Keratinocyte (primary cell): ENCODE measurements around the gene BICRAL. TPM values are rescaled to one million over a fixed set of nuclear protein-coding genes. Genes with fewer than 3 reads are reported as not detected.

Experiments
- DNase-seq: peaks from one replicate; pipeline ENCODE4 v3.0.0-alpha.2; 2011; ENCODE audit warnings: low read depth, missing footprints, low spot score
- FAIRE-seq: peaks from 2 replicates; lab custom pipeline; 2011; peaks lifted over from hg19 to GRCh38; lab: Jason Lieb, UNC
- H2AFZ ChIP-seq: 2 replicates; pipeline ENCODE4 v1.6.0; 2012; ENCODE audit warnings: low read length, control low read depth, inconsistent platforms; ENCODE audit not compliant: control insufficient read depth
- H3K27ac ChIP-seq: 2 replicates; pipeline ENCODE4 v1.5.1; 2011; ENCODE audit warnings: low read length; ENCODE audit not compliant: control insufficient read depth, insufficient read depth
- H3K27me3 ChIP-seq: 3 replicates; pipeline ENCODE4 v1.6.0; 2011; ENCODE audit warnings: low read length; ENCODE audit not compliant: control insufficient read depth, insufficient read depth; ENCODE audit errors: extremely low read depth
- H3K36me3 ChIP-seq, 2 experiments: 2 replicates in 1 of 2; 3 replicates in 1 of 2; pipeline ENCODE4 v1.5.1; 2011; ENCODE audit warnings: low read length in 2 of 2, mild to moderate bottlenecking in 1 of 2; ENCODE audit not compliant: control insufficient read depth in 2 of 2, insufficient read depth in 2 of 2; ENCODE audit errors: extremely low read depth in 1 of 2
- H3K4me1 ChIP-seq: 3 replicates; pipeline ENCODE4 v1.5.1; 2011; ENCODE audit warnings: low read length; ENCODE audit not compliant: control insufficient read depth, insufficient read depth; ENCODE audit errors: extremely low read depth
- H3K4me2 ChIP-seq: 3 replicates; pipeline ENCODE4 v1.6.0; 2011; ENCODE audit warnings: low read depth, low read length; ENCODE audit not compliant: control insufficient read depth, insufficient read depth; ENCODE audit errors: extremely low read depth
- H3K4me3 ChIP-seq, 3 experiments: fragments of 200-600 bp in 1 of 3; sonication (generic) in 1 of 3; 2 replicates in 2 of 3; 3 replicates in 1 of 3; pipeline ENCODE4 v1.5.1; 2011 to 2016; ENCODE audit warnings: low read length in 3 of 3, mild to moderate bottlenecking in 3 of 3, control low read depth in 2 of 3, inconsistent platforms in 1 of 3, low read depth in 1 of 3, mixed read lengths in 1 of 3, mixed run types in 1 of 3, moderate library complexity in 1 of 3; ENCODE audit not compliant: control insufficient read depth in 2 of 3, insufficient read depth in 2 of 3; ENCODE audit errors: extremely low read depth in 1 of 3
- H3K79me2 ChIP-seq: 2 replicates; pipeline ENCODE4 v1.6.0; 2012; ENCODE audit warnings: low read length; ENCODE audit not compliant: control insufficient read depth, insufficient read depth
- H3K9ac ChIP-seq: 3 replicates; pipeline ENCODE4 v1.6.0; 2011; ENCODE audit warnings: low read length; ENCODE audit not compliant: control insufficient read depth, insufficient read depth; ENCODE audit errors: extremely low read depth
- H3K9me1 ChIP-seq: 3 replicates; pipeline ENCODE4 v1.6.0; 2011; ENCODE audit warnings: low read length; ENCODE audit not compliant: control insufficient read depth, insufficient read depth; ENCODE audit errors: extremely low read depth
- H3K9me3 ChIP-seq: 2 replicates; pipeline ENCODE4 v1.5.1; 2012; ENCODE audit warnings: low read depth, low read length; ENCODE audit not compliant: control insufficient read depth
- H4K20me1 ChIP-seq: 3 replicates; pipeline ENCODE4 v1.6.0; 2011; ENCODE audit warnings: low read length; ENCODE audit not compliant: control insufficient read depth, insufficient read depth; ENCODE audit errors: extremely low read depth
- CTCF ChIP-seq, 3 experiments: IDR thresholded peaks in 1 of 3; conservative IDR thresholded peaks in 1 of 3; optimal IDR thresholded peaks in 1 of 3; 2 replicates in 2 of 3; 3 replicates in 1 of 3; pipeline versions ENCODE3 to v1.5.1; 2011; ENCODE audit warnings: low read length in 3 of 3, mild to moderate bottlenecking in 3 of 3, moderate library complexity in 2 of 3, control low read depth in 1 of 3, inconsistent platforms in 1 of 3; ENCODE audit not compliant: insufficient read depth in 2 of 3; ENCODE audit errors: extremely low read depth in 1 of 3
- EZH2 ChIP-seq: IDR thresholded peaks from one replicate; pipeline ENCODE4 v1.6.1; 2012; ENCODE audit warnings: inconsistent platforms, mild to moderate bottlenecking, low read length, moderate library complexity
- dilution Hi-C: fragments of 300-500 bp; cut with MboI; formaldehyde crosslinking; loops from one replicate; pipeline ENCODE4 v1.7.0; 2020; ENCODE audit warnings: low sequenced_read_pairs; ENCODE audit not compliant: extremely low pct_ligation_motif_present
- polyA plus RNA-seq, 5 experiments: library from polyadenylated mRNA; depleted of rRNA in 3 of 5; stranded (reverse) in 3 of 5; stranded (forward) in 1 of 5; unstranded in 1 of 5; fragments of >200 nt; gene quantifications; 1 replicate in 1 of 5; 2 replicates in 3 of 5; 3 replicates in 1 of 5; pipeline versions ENCODE4 v1.2.1 to v1.2.3, GENCODE V29; 2011 to 2012; ENCODE audit warnings: missing spikeins in 2 of 5, low read depth in 1 of 5, low replicate concordance in 1 of 5

The BICRAL gene
- polyA plus RNA-seq, 1 donor (not counting 4 experiments of a cell fraction or from before 2014, with no cell fraction given) = 5.0 TPM

- H3K79me2 ChIP-seq = no peaks in the 10 kb centered on the region
- H3K4me2 ChIP-seq = no peak overlapping the region
- H3K9ac ChIP-seq = no peak overlapping the region
- no peak for DNase-seq
- no peaks in the 10 kb centered on the region for H3K4me1 ChIP-seq
- H4K20me1 ChIP-seq = no peaks in the 10 kb centered on the region
- H2AFZ ChIP-seq = no peak overlapping the region
- H3K9me3 ChIP-seq = no peaks in the 10 kb centered on the region
- no peak for FAIRE-seq
- H3K9me1 ChIP-seq = no peaks in the 10 kb centered on the region
- H3K36me3 ChIP-seq = no peaks in the 10 kb centered on the region
- no peak overlapping the region for H3K4me3 ChIP-seq
- no peak overlapping the region for H3K27ac ChIP-seq
- no peaks in the 10 kb centered on the region for H3K27me3 ChIP-seq
- TF ChIP-seq EZH2 = no peak
- TF ChIP-seq CTCF (optimal IDR thresholded peaks at IDR 0.05 in 1 of 3, IDR thresholded peaks at IDR 0.05 in 1 of 3, conservative IDR thresholded peaks at IDR 0.05 in 1 of 3; ENCODE audit: extremely low read depth in 1 of 3, insufficient read depth in 2 of 3, low read length in 3 of 3) = no peak
- dilution Hi-C loops = no loop called here
Observed at GRCh38 chr6:42735976-42736375, 45.9 kb upstream of the BICRAL start.

GRCh38 chr6:42740725-42741124 lies 41.1 kb upstream of the BICRAL start:
- H3K4me2 ChIP-seq = no peak overlapping the region

More at GRCh38 chr6:42740725-42741124, 41.1 kb upstream of the BICRAL start:
- dilution Hi-C loops = no loop called here
- FAIRE-seq = no peak
- peaks cover 21% of the 10 kb centered on the region for H3K79me2 ChIP-seq
- peaks cover 20% of the 10 kb centered on the region for H3K4me1 ChIP-seq
- H4K20me1 ChIP-seq = no peaks in the 10 kb centered on the region
- no peaks in the 10 kb centered on the region for H3K9me3 ChIP-seq
- no peak overlapping the region for H3K4me3 ChIP-seq
- TF ChIP-seq CTCF (optimal IDR thresholded peaks at IDR 0.05 in 1 of 3, IDR thresholded peaks at IDR 0.05 in 1 of 3, conservative IDR thresholded peaks at IDR 0.05 in 1 of 3; ENCODE audit: extremely low read depth in 1 of 3, insufficient read depth in 2 of 3, low read length in 3 of 3) (no peak), EZH2 (no peak)
- H3K9me1 ChIP-seq = no peaks in the 10 kb centered on the region
- no peak overlapping the region for H3K27ac ChIP-seq
- H3K9ac ChIP-seq = no peak overlapping the region
- H3K27me3 ChIP-seq = no peaks in the 10 kb centered on the region
- no peak for DNase-seq
- H2AFZ ChIP-seq = no peak overlapping the region
- H3K36me3 ChIP-seq = no peaks in the 10 kb centered on the region
